NCI-H748 (cell line): ENCODE measurements around the gene IQSEC1.

Experiments used
- DNase-seq: peaks from one replicate; lab custom pipeline; 2025; ENCODE audit not compliant: unreplicated experiment; lab: John Stamatoyannopoulos, UW

The IQSEC1 gene

DNA sequence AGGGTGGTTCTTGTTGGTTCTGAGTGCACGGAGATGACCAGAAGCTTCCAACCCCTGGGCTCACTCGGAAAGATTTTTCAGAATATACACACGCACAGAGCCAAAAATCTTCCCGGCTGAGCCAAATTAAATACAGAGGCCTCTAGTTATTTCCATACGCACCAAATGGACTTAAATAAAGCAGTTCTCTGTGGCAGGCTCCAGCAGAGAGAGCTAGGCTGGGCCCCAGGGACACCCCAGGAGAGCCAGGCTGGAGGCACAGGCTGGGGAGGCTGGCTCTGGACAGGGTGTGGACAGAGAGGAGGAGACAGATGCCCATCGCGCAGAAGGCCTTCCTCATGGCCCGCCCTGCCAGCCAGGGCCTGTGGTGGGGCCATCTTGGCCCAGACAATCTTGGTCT is 115.9 kb downstream of the IQSEC1 start:
- no peak for DNase-seq

DNA sequence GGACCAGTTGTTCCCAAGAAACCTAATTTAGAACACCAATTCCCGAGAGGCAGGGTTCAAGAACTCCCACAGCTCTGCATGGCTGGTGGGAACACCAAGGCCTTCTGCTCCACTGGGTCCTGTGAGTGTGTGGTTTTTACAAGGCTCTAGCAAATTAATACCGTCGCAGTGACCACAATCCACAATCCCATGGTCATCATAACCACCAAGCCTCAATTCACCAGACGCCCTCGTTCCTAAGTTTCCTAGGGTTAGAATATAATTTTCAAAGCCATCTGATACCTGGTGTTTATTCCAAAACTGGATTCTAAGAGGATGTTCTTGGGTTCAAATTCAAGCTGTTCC is 116.9 kb downstream of the IQSEC1 start:
- DNase-seq: no peak

DNA sequence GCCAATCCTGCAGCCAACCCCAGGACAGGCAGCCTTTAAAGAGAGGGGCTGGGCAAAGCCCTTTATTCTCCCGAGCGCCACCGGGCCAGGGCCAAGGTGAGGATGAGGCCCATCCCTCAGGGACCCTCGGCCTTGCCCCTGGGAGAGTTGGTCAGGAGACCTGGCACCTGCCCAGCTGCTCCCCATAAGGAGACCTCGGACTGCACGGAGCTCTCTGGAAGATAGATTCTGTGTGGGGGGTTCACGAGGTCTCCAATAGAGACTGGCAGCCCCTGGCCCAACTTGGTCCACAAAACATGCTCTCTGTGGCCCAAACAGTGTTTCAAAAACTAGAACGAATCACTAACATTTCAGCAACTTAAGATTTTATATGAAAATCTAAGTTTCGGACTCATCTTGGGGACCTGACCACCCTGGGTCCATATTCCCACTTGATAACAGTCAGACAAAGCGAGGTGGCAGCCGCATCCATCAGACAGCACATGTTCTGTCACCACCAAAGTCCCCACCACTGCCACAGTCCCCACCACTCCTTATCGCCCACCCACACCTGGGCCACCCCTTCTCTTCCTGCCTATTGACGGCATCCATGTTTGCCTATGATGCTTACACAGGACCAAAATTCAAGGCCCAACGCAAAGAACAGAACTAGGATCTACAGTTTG is 117.4 kb downstream of the IQSEC1 start:
- no peak for DNase-seq

DNA sequence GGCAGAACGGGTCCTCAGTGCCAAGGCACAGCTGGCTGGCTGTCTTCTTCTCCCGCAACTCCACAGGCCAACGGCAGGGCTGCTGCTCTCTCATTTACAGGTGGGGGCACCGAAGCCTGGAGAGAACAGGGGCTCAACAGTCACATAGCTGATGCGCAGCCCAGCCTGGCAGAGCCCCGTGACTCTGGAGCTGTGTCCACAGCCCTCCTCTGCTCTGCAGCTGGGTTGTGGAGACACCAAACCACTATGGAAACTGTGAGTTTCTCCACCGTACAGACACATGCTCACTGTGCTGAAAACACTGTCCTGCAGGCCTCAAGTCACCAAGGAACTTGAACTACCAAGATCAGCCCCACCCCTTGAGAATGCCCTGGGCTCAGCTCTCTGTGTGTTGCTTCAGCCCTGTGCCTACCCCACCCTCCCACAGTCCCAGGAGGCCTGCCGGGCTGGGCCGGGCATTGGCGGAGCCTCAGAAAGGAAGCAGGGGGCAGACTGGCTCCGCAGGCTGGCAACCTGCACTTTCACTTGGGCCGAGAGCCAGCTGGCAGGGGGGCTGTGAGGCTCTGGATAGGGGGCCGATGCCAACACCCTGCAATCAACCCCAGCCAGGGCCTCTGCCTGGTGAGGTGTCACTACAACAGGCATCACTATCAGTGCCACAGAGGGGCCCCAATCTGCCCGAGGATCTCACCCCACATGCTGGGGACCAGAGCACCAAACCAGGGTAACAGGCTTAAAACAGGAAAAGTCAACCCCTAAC is 118.2 kb downstream of the IQSEC1 start:
- DNase-seq: no peak

DNA sequence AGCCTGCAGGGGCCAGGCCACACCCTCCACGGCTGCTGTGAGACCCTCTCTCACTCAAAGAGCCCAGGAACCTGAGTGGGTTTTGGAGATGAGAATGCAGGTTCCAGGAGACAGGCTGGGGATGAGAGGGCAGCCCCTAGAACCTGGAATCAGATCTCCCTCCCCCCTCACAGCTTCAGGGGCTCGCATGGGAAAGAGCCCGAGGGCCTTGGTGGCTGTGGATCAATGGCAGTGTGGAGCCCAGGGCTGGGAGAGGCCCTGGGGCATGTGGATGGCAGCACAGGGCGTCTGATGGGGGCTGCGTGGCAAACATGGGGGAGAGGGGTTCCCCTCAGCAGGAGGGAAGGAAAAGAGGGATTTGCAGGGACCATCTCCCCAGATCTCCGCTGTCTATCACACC is 119.0 kb downstream of the IQSEC1 start:
- no peak for DNase-seq

DNA sequence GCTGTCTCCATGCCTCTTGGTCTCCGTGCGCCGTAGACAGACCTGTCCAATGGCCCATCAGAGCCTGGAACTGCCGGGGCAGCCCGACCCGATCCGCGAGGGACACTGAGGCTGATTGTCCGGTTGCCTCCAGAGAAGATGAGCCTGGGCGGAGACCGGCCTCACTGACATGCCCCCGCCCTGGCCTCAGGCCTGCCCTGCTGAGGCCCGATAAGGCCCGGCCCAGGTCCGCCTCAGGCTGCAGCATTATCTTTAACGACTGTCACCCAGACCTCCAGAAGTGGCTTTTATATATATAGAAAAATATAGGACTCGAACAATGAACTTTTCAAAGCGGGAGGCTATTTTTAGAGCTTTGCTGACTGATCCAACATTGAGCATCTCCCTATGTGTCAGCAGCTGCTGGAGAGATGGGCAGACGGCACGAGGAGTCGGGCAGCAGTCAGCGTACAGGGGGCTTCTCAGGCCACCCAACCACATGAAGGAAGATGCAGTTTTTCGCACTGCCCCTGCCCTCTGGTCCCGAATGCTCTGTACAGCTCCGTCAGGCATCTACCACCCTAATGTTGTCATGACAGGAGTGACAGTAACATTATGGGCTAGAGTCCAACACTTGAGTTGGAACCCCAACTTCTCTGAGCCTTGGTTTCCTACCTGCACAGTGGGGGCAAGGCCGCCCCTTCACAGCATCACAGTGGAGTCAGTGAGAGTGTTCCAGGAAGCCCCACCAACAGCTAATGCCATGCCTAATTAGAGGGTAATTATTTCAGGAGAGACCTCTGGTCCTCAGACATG is 119.8 kb downstream of the IQSEC1 start:
- no peak for DNase-seq

DNA sequence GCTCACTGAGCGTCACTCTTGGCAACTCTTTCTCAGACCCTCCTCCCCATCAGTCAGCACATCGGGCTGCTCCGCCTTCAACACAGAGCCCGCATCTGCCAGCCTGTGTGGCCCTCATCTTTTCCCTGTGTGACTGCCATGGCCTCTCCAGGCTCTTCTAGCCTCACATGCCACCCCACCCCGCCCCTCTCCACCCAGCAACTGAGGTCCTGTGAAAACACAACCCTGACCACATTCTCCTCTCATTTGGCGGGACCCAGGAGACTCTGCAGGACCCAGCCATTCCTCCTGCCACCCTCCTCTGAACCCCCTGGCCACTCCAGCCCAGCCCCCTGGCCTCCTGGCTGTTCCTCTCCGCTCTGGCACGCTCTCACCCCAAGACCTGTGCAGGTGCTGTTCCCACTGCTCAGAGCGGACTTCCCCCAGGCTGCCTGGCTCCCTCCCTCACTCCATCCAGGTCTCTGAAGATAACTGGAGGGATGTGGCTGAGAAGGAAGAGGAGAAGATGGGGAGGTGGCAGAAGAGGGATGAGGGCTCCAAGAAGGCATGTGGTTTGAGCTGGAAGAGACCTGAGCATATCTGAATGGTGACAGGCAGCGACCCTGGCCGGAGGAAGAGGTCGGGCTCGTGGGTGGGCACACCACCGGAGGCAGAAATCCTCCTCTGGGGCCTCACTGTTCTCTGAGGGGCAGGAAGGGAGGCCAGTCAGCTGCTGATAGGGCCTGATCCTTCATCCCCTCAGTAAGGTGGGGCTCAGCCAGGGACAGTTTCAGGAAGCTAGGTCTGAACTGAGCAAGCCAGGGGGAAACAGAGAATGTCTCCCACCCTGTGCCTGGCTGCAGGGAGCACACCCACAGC is 120.7 kb downstream of the IQSEC1 start:
- no peak for DNase-seq

DNA sequence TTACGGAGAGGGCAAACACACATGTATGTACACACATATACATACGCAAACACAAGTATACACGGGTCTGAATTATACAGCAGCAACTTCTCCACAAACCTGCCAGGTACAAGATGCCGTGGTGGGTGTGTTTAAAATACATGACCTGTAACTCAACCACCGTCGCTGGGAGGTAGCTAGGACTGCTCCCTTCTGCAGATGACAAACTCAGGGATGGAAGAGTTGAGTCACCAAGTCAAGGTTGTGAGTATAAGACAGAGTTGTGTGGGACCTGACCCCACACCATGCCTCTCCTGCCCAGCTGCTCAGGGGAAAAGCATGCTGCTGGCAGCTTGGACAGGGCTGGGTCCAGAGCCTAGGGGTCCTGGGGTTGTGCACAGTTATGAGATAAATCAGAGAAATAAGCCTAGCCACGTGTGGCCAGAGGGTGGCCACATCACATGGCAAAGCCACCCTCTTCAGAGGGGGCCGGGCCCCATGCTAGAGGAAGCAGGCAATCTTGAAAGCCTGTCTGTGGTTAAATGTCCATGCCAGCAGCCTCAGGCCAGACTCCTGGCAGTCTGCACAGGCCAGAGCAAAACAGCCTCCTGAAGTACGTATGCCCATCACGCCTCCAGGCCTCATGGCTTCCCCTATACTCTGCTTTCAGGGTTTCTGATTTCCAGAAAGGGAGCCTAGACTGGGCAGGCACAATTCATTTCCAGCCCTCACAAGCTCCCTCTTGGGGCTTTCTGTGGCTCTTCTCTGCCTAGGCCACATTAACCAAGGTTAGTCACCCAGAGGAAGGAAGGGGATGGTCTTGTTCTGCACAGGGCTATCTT is 124.1 kb downstream of the IQSEC1 start:
- no peak for DNase-seq

DNA sequence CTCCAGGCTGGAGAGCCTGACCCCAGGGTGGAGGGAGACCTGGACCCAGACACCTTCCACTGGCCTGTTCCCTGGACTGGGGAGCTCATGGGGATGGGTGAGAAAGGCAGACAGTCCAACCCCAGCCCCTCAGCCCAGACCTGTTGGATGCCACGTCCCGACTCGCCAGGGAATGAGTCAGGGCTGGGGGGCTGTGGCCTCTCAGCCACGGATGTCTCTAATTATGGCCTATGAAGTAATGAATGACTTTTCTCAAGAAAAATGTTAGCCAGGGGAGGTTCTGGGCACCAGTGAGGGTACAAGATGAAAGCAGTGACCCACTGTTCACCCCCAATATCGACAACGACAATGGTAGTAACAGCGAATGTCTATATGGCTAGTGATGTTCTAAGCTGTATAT is 124.9 kb downstream of the IQSEC1 start:
- no peak for DNase-seq

DNA sequence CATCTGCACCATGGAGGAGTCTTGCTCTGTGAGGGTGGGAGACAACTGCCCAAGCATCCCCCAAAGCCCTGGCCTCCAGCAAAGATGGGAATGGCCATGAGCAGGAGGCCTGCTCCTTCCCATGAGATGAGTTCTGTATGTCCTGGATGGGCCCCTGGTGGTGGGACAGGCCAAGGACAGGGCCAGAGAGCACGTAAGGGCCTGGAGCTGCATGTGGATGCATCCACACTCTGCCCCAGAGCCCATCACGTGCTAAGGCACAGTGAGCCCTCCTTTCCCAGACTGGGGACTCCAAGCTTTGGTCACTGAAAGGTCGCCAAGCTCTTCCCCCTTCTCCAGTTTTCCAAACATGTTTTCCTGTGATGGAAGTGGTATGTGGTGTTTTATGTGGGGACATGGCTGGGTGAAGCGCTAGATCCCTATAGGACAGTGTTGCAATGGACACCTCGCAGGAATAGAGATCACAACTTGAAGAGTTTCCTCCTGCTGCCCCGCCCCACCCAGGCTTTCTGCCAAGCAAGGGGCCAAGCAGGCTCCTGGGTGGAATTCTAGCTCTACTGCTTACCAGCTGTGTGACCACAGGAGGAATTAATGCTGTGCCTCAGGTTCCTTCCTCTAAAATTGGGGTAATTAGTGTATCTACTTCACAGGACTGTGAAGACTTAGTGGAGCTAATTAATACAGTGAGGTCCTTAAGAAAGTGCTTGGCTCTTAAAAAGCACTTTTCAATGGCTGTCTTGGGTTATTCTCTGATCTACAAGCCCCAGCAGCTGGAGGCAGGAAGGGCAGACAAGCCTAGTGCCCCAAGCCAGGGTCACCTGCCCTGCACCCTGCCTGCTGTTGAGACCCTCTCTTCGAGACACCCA is 125.5 kb downstream of the IQSEC1 start:
- no peak for DNase-seq

DNA sequence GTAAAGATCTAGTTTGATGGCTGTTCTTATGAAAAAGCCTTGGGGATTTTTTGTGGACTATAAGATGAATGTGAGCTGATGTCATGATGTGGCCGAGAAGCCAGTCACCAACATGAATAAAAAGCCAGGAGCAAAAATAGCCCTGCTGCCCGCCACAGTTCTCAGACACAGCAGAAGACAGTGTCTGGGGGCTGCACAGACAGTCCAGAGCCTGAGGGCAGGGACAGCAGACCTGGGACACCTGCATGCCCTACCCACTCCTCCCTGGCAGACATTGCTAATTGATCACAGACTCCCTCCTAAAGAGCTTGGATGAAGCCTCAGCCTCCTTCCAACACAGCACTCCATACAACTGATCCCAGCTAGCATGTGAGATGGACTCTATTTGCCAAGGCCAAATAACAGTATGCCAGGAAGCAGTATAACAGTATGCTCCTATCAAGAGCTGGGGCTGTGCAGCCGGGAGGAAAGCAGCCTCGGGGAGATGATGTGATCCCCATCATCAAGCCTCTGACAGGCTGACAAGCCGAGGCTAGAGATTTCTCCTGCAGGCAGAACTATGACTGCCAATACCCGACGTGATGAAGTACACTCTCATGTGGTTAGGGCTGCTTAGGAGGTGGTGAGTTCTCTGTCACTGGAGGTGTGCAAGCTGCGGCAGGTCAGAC is 126.4 kb downstream of the IQSEC1 start:
- no peak for DNase-seq

DNA sequence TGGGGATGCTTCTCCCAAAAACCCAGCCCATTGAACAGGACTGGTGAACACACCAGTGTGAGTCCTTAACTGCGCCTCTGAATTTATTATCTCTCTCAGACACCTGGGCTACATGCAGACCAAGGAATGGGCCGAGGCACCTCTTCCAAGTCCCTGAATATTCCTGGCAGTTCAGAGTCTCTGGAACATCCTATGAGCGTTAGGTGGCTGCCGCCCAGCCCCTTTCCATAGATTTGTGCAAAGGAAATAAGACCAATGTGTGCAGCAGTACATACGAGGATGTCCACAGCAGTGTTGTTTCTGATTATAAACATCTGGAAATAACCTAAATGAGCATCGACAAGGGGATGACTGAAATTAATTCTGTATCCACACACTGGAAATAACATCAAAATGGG is 127.0 kb downstream of the IQSEC1 start:
- DNase-seq: no peak

DNA sequence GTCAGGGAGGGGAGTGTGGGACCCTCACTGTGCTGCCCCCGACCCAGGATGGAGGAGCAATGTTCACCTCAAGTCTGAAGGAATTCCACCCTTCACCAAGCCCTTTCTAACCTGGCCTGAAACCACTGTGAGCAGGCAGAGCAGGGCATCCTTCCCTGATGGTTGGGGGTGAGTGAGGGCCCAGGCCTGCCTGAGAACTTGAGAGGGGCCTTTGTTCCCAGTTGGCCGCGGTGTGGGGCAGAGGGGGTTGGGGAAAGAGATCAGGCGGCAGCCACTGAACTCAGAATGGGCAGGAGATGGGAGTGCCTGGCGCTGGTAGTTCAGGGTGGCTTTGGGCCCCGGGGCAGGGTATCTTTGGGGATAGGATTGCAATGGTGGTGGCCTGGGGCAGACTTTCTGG is 128.4 kb downstream of the IQSEC1 start:
- no peak for DNase-seq

DNA sequence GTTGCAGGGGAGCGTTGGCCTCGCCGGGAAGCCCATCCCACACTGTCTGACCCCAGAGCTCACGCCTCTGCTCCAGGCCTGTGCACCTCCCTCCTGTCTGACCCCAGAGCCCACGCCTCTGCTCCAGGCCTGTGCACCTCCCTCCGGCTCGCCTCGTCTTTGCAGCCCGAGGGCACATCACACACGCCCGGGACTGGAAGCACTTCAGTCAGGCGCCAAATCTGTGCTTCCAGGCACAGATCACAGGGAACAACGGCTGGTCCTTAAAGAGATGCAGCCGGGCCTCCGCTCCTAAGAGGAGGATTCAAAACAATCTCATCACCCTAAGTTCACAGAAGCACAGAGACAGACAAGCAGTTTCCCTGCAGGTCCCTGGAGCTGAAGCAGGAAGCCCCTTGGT is 128.8 kb downstream of the IQSEC1 start:
- no peak for DNase-seq

DNA sequence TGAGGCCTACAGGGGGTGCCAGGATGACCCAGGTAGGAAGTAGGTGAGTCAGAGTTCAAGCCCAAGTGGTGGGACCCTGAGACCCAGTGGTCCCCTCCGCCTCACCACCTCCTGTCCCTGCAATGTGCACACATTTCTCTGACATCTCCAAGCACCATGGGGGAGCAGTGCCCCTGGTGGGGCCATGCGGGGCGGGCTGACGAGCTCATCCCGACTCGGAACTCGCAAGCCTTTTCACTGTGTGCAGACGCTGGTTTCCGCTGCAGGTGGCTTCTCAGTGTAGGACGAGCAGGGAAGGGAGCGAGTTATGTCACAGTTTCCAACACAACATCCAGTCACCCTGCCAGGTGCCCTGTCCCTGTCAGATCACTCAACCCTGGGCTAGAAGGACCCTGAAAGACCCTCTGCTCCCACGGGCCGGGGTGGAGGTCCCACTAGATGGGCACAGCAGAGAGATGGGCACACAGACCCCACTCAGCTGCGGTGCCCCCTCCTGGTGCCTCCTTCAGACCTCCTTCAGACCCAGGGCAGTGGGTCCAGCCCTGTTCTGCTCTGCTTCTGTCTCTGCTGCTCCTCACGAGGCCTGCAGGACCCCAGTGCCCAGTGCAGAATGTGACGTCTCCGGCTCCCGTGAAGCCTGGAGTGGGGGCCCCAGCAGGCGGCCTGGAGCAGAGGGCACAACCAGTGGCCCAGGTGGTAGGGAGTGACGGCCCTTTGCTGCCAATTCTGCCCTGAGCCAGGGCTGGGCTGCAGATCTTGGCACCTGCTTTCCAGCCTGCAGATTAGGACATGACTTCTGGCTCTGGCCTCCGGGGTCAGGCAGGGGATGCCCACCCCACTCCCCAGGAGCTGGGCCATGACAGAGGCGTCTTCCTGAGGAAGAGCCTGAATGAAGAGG is 129.9 kb downstream of the IQSEC1 start:
- DNase-seq: no peak

DNA sequence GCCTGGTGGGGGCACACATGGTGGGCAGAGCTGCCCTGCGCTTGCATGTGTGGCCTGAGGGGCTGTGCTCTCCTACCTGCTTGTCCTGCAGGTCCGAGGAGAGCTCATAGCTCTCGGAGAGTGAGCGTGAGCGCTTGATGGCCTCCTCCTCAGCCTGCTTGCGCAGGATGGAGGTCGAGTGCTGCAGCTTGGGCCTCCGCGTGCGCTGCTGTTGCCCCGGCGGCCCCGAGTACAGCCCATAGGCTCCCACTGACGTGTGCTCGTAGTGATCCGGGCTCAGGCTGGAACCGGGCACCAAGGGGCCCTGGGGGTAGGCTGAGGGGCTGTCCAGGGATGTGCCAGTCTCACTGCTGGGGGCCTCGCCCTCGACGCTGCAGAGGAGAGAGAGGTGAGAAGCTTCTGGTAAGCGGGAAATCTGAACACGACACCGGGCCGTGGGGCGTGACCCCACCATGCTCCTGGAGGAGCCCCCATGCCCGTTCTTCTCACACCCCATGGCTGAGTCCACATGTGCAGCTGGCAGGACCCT is 131.7 kb downstream of the IQSEC1 start:
- no peak for DNase-seq

DNA sequence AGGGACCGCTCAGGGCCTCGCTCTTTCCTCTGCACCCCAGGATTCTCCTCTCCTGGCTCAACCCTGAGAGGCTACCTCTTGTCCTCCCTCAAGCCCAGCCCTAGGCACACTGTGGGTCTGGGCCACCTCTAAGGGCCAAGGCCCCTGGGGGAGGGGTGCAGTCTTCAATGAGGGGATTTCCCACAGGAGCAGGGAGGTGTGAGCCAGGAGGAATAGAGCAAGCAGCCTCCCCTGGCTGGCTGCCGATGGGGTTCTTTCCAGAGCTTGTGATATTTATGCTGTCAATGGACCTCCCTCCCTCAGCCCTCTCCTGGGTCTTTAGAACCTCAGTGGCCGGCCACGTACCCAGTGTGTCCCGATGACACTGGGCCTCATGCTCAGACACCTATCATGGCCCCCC is 132.4 kb downstream of the IQSEC1 start:
- no peak for DNase-seq

DNA sequence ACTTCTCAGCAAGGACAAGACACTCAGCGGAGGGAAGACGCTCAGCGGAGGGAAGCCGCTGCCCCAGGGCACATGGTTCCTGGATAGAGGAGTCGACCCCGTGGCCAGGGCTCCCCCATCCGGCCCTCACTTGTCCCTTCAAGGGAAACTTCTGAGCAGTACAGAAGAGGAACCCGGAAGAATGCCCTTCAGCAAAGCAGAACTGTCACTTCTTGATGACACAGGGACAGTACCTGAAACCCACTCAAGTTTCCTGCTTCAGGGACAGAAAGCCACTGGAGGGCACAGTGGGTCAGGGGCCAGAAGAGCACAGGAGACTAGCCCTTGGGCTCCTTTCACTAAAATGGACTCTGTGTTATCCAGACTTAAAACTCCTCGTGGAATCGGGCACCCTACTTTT is 134.1 kb downstream of the IQSEC1 start:
- no peak for DNase-seq
